HepG2 (cell line): ENCODE measurements around the gene VKORC1. TPM values are rescaled to one million over a fixed set of nuclear protein-coding genes. Genes with fewer than 3 reads are reported as not detected.

Experiments
- ATAC-seq: fragments of 200-7000 bp; cut with Tn5 transposase; 3 replicates; pipeline ENCODE4 v1.9.1; 2020; ENCODE audit warnings: mild to moderate bottlenecking, moderate library complexity
- BruUV-seq: library from RNA; stranded (reverse); fragments of 400-500 nt; replicated peaks from 2 replicates; lab custom pipeline; 2021; lab: Mats Ljungman, UMichigan
- CTCF ChIA-PET: fragments of 300-600 bp; formaldehyde crosslinking; extraction: SDS; loops from one replicate; lab custom pipeline; 2021; ENCODE audit warnings: low total read pairs, inconsistent platforms, low intra/inter-chr PET ratio; lab: Yijun Ruan, JAX
- POLR2A ChIA-PET: fragments of 350-600 bp; sonication (Branson Sonifier 250); formaldehyde crosslinking; loops from one replicate; lab custom pipeline; 2020; ENCODE audit warnings: antibody characterized with exemption, inconsistent platforms; lab: Yijun Ruan, JAX
- DNase-seq: peaks from one replicate; pipeline ENCODE4 v3.0.0-alpha.2; 2015; ENCODE audit warnings: low spot score
- FAIRE-seq: peaks from 3 replicates; lab custom pipeline; 2011; peaks lifted over from hg19 to GRCh38; lab: Jason Lieb, UNC
- H2AFZ ChIP-seq: one replicate; pipeline ENCODE4 v1.6.1; 2011; ENCODE audit warnings: low read length, inconsistent platforms
- H3K27ac ChIP-seq: fragments of 300-600 bp; 3 replicates; pipeline ENCODE4 v1.8.0; 2011; ENCODE audit warnings: mixed run types, mild to moderate bottlenecking, mixed read lengths, low read length, inconsistent platforms; ENCODE audit not compliant: insufficient read depth; ENCODE audit errors: extremely low read length
- H3K27me3 ChIP-seq, 2 experiments: fragments of 200-600 bp in 1 of 2; 2 replicates in 1 of 2; 3 replicates in 1 of 2; pipeline versions ENCODE4 v1.6.0 to v1.8.0; 2011; ENCODE audit warnings: low read length in 2 of 2, mild to moderate bottlenecking in 2 of 2, moderate library complexity in 2 of 2, inconsistent platforms in 1 of 2; ENCODE audit not compliant: insufficient read depth in 2 of 2, control insufficient read depth in 1 of 2
- H3K36me3 ChIP-seq, 2 experiments: fragments of 200-600 bp in 1 of 2; replicated peaks in 1 of 2; 2 replicates in 1 of 2; 3 replicates in 1 of 2; pipeline versions ENCODE4 v1.5.1 to v1.8.0; 2011; ENCODE audit warnings: low read length in 2 of 2, inconsistent platforms in 1 of 2; ENCODE audit not compliant: insufficient read depth in 2 of 2, control insufficient read depth in 1 of 2
- H3K4me1 ChIP-seq: 2 replicates; pipeline ENCODE4 v1.5.1; 2012; ENCODE audit warnings: low read length, inconsistent platforms; ENCODE audit not compliant: insufficient read depth
- H3K4me2 ChIP-seq: 2 replicates; pipeline ENCODE4 v1.6.0; 2011; ENCODE audit warnings: low read depth, low read length, inconsistent platforms
- H3K4me3 ChIP-seq, 3 experiments: fragments of 200-600 bp in 1 of 3; sonication (generic), shearing (Covaris generic) in 1 of 3; replicated peaks in 1 of 3; 2 replicates each; pipeline ENCODE4 v1.5.1; 2011 to 2016; ENCODE audit warnings: low read length in 3 of 3, inconsistent platforms in 2 of 3, low read depth in 2 of 3, mild to moderate bottlenecking in 2 of 3, control low read depth in 1 of 3, mixed read lengths in 1 of 3; ENCODE audit not compliant: insufficient read depth in 1 of 3
- H3K79me2 ChIP-seq: one replicate; pipeline ENCODE4 v1.6.1; 2011; ENCODE audit warnings: low read length, inconsistent platforms; ENCODE audit not compliant: insufficient read depth
- H3K9ac ChIP-seq: 2 replicates; pipeline ENCODE4 v1.6.0; 2011; ENCODE audit warnings: mild to moderate bottlenecking, low read depth, low read length, inconsistent platforms; ENCODE audit not compliant: insufficient read depth
- H3K9me3 ChIP-seq: 2 replicates; pipeline ENCODE4 v1.5.1; 2012; ENCODE audit warnings: mild to moderate bottlenecking, low read length
- H4K20me1 ChIP-seq: 2 replicates; pipeline ENCODE4 v1.6.0; 2011; ENCODE audit warnings: inconsistent platforms, mild to moderate bottlenecking, low read length, moderate library complexity; ENCODE audit not compliant: insufficient read depth
- NFIC ChIP-seq: IDR thresholded peaks from 2 replicates; pipeline ENCODE4 v1.6.1; 2012; ENCODE audit warnings: mild to moderate bottlenecking, low read length, inconsistent platforms
- NRL ChIP-seq: sonication (generic); formaldehyde crosslinking; IDR thresholded peaks from 2 replicates; pipeline ENCODE4 v1.5.0; 2020; ENCODE audit warnings: missing genetic modification reagents, mild to moderate bottlenecking, moderate library complexity, borderline replicate concordance
- SRY ChIP-seq: sonication (generic); formaldehyde crosslinking; IDR thresholded peaks from 2 replicates; pipeline ENCODE4 v1.8.0; 2022; ENCODE audit warnings: mild to moderate bottlenecking, missing genetic modification reagents
- THAP9 ChIP-seq: sonication (generic); formaldehyde crosslinking; IDR thresholded peaks from 2 replicates; pipeline ENCODE4; 2020; ENCODE audit warnings: missing genetic modification reagents, mild to moderate bottlenecking, borderline replicate concordance
- ZBTB40 ChIP-seq, 2 experiments: fragments of 450-650 bp in 1 of 2; sonication (generic) in 1 of 2; formaldehyde crosslinking in 1 of 2; IDR thresholded peaks; 2 replicates each; pipeline versions ENCODE4 v1.6.1 to v1.8.0; 2016 to 2022; ENCODE audit warnings: antibody characterized with exemption in 1 of 2, mild to moderate bottlenecking in 1 of 2, missing genetic modification reagents in 1 of 2
- ZNF207 ChIP-seq: fragments of 450-650 bp; IDR thresholded peaks from 2 replicates; pipeline ENCODE4 v1.6.1; 2016; ENCODE audit warnings: antibody characterized with exemption, borderline replicate concordance
- ZNF574 ChIP-seq: sonication (generic); formaldehyde crosslinking; IDR thresholded peaks from 2 replicates; pipeline ENCODE4 v1.4.0; 2020; ENCODE audit warnings: missing genetic modification reagents
- WGBS: methylation state at CpG from one replicate; pipeline ENCODE4 v1.1.6; 2017; ENCODE audit warnings: low lambda C conversion rate; 5-methylcytosine and 5-hydroxymethylcytosine counted together
- in situ Hi-C: cut with HindIII; loops from 2 replicates; pipeline ENCODE4 v1.10.0; 2017; ENCODE audit warnings: low pct_unique_long_range_greater_than_20kb; ENCODE audit not compliant: extremely low pct_ligation_motif_present
- intact Hi-C: fragments of 100-400 bp; cut with micrococcal nuclease; formaldehyde crosslinking; loops from one replicate; pipeline ENCODE4 v1.10.0; 2022; ENCODE audit not compliant: unreplicated experiment
- polyA plus RNA-seq, 8 experiments: library from polyadenylated mRNA; depleted of rRNA in 3 of 8; stranded (reverse) in 7 of 8; unstranded in 1 of 8; fragments of >200 nt; fragmentation: Illumina TruSeq in 4 of 8; extraction: Trizol in 4 of 8; gene quantifications; 2 replicates each; pipeline versions ENCODE4 v1.2.1 to v1.2.3, GENCODE V29; 2011 to 2016; ENCODE audit warnings: low read depth in 4 of 8, missing spikeins in 1 of 8, mixed read lengths in 1 of 8; ENCODE audit not compliant: insufficient read depth in 1 of 8
- total RNA-seq, 5 experiments: library from RNA; depleted of rRNA; stranded (reverse); fragments of >200 nt; fragmentation: Illumina TruSeq; extraction: Trizol; gene quantifications; 2 replicates each; pipeline ENCODE4 v1.2.3, GENCODE V29; 2016; ENCODE audit warnings: low read depth in 1 of 5

VKORC1 gene
- total and polyA plus RNA-seq, 2 of the 13 experiments (the other 11 are each of a cell fraction or from before 2014, with no cell fraction given), result 141 to 615 TPM

- peak overlapping the region in 2 of 3 experiments; percentile 94 to 100; a peak in 1 of 6 replicates for H3K4me3 ChIP-seq
- no peak for TF ChIP-seq NFIC
- TF ChIP-seq NRL, result peak; percentile 44; the same call in 1 of the 2 replicates
- TF ChIP-seq THAP9 (CRISPR knock-in tag), result peak; percentile 13; the same call in 1 of the 2 replicates
- no peak for TF ChIP-seq ZBTB40 (IDR thresholded peaks at IDR 0.05)
- 0 out of 2 replicates have a peak, but pooled peaks have one; percentile 23 for TF ChIP-seq ZBTB40 (CRISPR knock-in tag; IDR thresholded peaks at IDR 0.05)
- TF ChIP-seq ZNF574, result 0 out of 2 replicates have a peak, but pooled peaks have one; percentile 14
- no peak for TF ChIP-seq ZNF207
- 0 out of 2 replicates have a peak, but pooled peaks have one; percentile 22 for TF ChIP-seq SRY (CRISPR knock-in tag)
- H3K79me2 ChIP-seq, result peaks cover 12% of the 10 kb centered on the region
- in situ Hi-C loops, result no loop called here
- CTCF ChIA-PET, result no interaction called here
- FAIRE-seq, result no peak
- WGBS, result 93% methylated on average over 12 of the region's 12 CpGs
- peaks cover 20 to 35% of the 10 kb centered on the region in 2 experiments for H3K36me3 ChIP-seq
- peaks cover 56% of the 10 kb centered on the region for H3K4me1 ChIP-seq
- peak overlapping the region; percentile 90; the same call in 1 of the 2 replicates for H3K9ac ChIP-seq
- ATAC-seq, result no peak
- BruUV-seq, result no TSS peak
- no peak overlapping the region for H2AFZ ChIP-seq
- no peaks in the 10 kb centered on the region for H3K27me3 ChIP-seq
- 0 out of 2 replicates have a peak overlapping the region, but pooled peaks have one; percentile 94 for H3K4me2 ChIP-seq
- intact Hi-C loops, result loop anchor here (5.0 kb wide), 1 partner anchor 48 kb away; no protein-coding TSS in a partner anchor
- POLR2A ChIA-PET, result interaction anchor here (3.7 kb wide), 1 partner anchor 8 kb away, joined by 17 read pairs; the partner anchor contains the start of gene KAT8
- DNase-seq, result no peak
- no peaks in the 10 kb centered on the region for H4K20me1 ChIP-seq
- H3K9me3 ChIP-seq, result no peaks in the 10 kb centered on the region
- no peak overlapping the region for H3K27ac ChIP-seq
Observed at GRCh38 chr16:31109622-31110021, 15.0 kb upstream of the VKORC1 start.
